NK-92 (cell line): ENCODE results near the gene KCNJ18.
"Not testable (repeated sequence)": the region's sequence is repeated elsewhere in the genome, so short reads cannot be mapped to it uniquely, and the experiment has no call there.

Experiments
- DNase-seq: peaks from one replicate; lab custom pipeline; 2025; ENCODE audit not compliant: unreplicated experiment; lab: John Stamatoyannopoulos, UW

KCNJ18 gene

GRCh38 chr17:21751111-21751510 lies 58.8 kb downstream of the KCNJ18 start:
- DNase-seq: not testable (repeated sequence)
